NCI-H510A (cell line): ENCODE data around the gene FGF12.

Experiments
- DNase-seq: peaks from one replicate; lab custom pipeline; 2025; lab: John Stamatoyannopoulos, UW

The FGF12 gene

GRCh38 chr3:192684151-192684550, 43.2 kb downstream of the FGF12 start:
- DNase-seq: no peak

GRCh38 chr3:192675958-192676649, 51.2 kb downstream of the FGF12 start:
- DNase-seq: no peak

- no peak for DNase-seq
Observed at GRCh38 chr3:192655628-192656027, 71.7 kb downstream of the FGF12 start.

- no peak for DNase-seq
Observed at GRCh38 chr3:192655040-192655439, 72.3 kb downstream of the FGF12 start.

- no peak for DNase-seq
Observed at GRCh38 chr3:192653862-192654261, 73.5 kb downstream of the FGF12 start.

- DNase-seq: no peak
Observed at GRCh38 chr3:192652727-192653126, 74.6 kb downstream of the FGF12 start.

GRCh38 chr3:192651836-192652512, 75.4 kb downstream of the FGF12 start:
- no peak for DNase-seq

GRCh38 chr3:192645437-192645836, 81.9 kb downstream of the FGF12 start:
- no peak for DNase-seq

- DNase-seq: no peak
Observed at GRCh38 chr3:192642651-192643050, 84.7 kb downstream of the FGF12 start.

GRCh38 chr3:192641919-192642318, 85.4 kb downstream of the FGF12 start:
- DNase-seq: no peak

- DNase-seq: no peak
Observed at GRCh38 chr3:192639987-192640386, 87.4 kb downstream of the FGF12 start.

- DNase-seq: no peak
Observed at GRCh38 chr3:192637803-192638202, 89.5 kb downstream of the FGF12 start.

- no peak for DNase-seq
Observed at GRCh38 chr3:192636517-192637444, 90.6 kb downstream of the FGF12 start.

GRCh38 chr3:192629429-192629828, 97.9 kb downstream of the FGF12 start:
- DNase-seq: no peak

- no peak for DNase-seq
Observed at GRCh38 chr3:192621909-192622308, 105.4 kb downstream of the FGF12 start.

- DNase-seq: no peak
Observed at GRCh38 chr3:192620275-192620674, 107.1 kb downstream of the FGF12 start.

- no peak for DNase-seq
Observed at GRCh38 chr3:192611411-192611810, 115.9 kb downstream of the FGF12 start.

- no peak for DNase-seq
Observed at GRCh38 chr3:192608726-192609600, 118.4 kb downstream of the FGF12 start.

- no peak for DNase-seq
Observed at GRCh38 chr3:192607798-192608197, 119.5 kb downstream of the FGF12 start.

- DNase-seq: no peak
Observed at GRCh38 chr3:192597913-192598312, 129.4 kb downstream of the FGF12 start.

GRCh38 chr3:192597506-192597905, 129.8 kb downstream of the FGF12 start:
- no peak for DNase-seq

- no peak for DNase-seq
Observed at GRCh38 chr3:192578729-192579128, 148.6 kb downstream of the FGF12 start.
